ENCODE data around the gene ABCG2. TPM values are rescaled to one million over a fixed set of nuclear protein-coding genes. Genes with fewer than 3 reads are reported as not detected.

Gene ABCG2
- total and polyA plus RNA-seq, 2 of the 8 experiments (the other 6 are each of a cell fraction or from before 2014, with no cell fraction given), result 2.4 to 4.6 TPM

GRCh38 chr4:88158038-88158488 is 376 bp downstream of the ABCG2 start:
- Histone ChIP-seq H3K9ac (replicated peaks in 1 of 4; ENCODE audit: extremely low read depth in 1 of 4, low read depth in 3 of 4, low read length in 3 of 4) (no peak overlapping the region), H2BK20ac (ENCODE audit: low read length) (no peak overlapping the region; the same call in 1 of the 2 replicates), H2BK15ac (ENCODE audit: low read length) (no peak overlapping the region), H3K18ac (ENCODE audit: extremely low read depth, low read length) (peak overlapping the region; percentile 97; the same call in 1 of the 2 replicates), H3K4me3 (ENCODE audit: extremely low read depth in 1 of 4, insufficient read depth in 2 of 4, low read depth in 3 of 4, low read length in 4 of 4) (peak overlapping the region; percentile 40 to 67 (median 61)), H4K5ac (ENCODE audit: insufficient read length, low read depth, low read length) (no peak overlapping the region), H2AK5ac (ENCODE audit: low read depth, low read length) (no peak overlapping the region), H2BK5ac (ENCODE audit: low read depth, low read length) (0 out of 2 replicates have a peak overlapping the region, but pooled peaks have one; percentile 60), H4K8ac (ENCODE audit: extremely low read depth, insufficient read depth, low read length) (no peak overlapping the region), H2AFZ (ENCODE audit: low read length) (0 out of 2 replicates have a peak overlapping the region, but pooled peaks have one; percentile 63), H3K27me3 (replicated peaks in 1 of 4; ENCODE audit: control insufficient read depth in 3 of 4, extremely low read depth in 1 of 4, insufficient read depth in 3 of 4, low read length in 3 of 4) (peaks cover 0 to 2% (median 0%) of the 10 kb centered on the region in 4 experiments; a peak in 3 of 7 replicates), H4K91ac (replicated peaks; ENCODE audit: insufficient read length, low read length) (no peak overlapping the region), H3K36me3 (ENCODE audit: control insufficient read depth in 2 of 4, insufficient read depth in 4 of 4, low read length in 3 of 4) (no peaks in the 10 kb centered on the region), H3K23me2 (ENCODE audit: low read depth, low read length) (peaks cover 9% of the 10 kb centered on the region), H3K23ac (ENCODE audit: insufficient read length) (no peak overlapping the region), H3K79me2 (ENCODE audit: control insufficient read depth in 1 of 2, insufficient read depth in 2 of 2, low read length in 2 of 2) (no peaks in the 10 kb centered on the region), H3K56ac (replicated peaks; ENCODE audit: insufficient read length, low read depth, low read length) (no peak overlapping the region), H3K4me2 (ENCODE audit: insufficient read depth in 1 of 2, low read depth in 2 of 2, low read length in 2 of 2) (peak overlapping the region; percentile 80 to 93), H3K9me3 (ENCODE audit: insufficient read depth in 2 of 2, low read depth in 1 of 2, low read length in 1 of 2) (no peaks in the 10 kb centered on the region), H3K79me1 (ENCODE audit: low read depth, low read length) (no peaks in the 10 kb centered on the region), H4K20me1 (replicated peaks in 1 of 2; ENCODE audit: control insufficient read depth in 1 of 2, insufficient read depth in 2 of 2, low read length in 2 of 2) (no peaks in the 10 kb centered on the region), H3K14ac (ENCODE audit: insufficient read length) (no peak overlapping the region), H3K27ac (ENCODE audit: low read depth, low read length) (no peak overlapping the region), H2BK12ac (ENCODE audit: low read depth, low read length) (0 out of 2 replicates have a peak overlapping the region, but pooled peaks have one; percentile 72), H2BK120ac (replicated peaks; ENCODE audit: low read depth, low read length) (no peak overlapping the region), H3K4me1 (replicated peaks in 1 of 4; ENCODE audit: control insufficient read depth in 3 of 4, insufficient read depth in 4 of 4, low read length in 3 of 4) (peaks cover 2 to 10% (median 8%) of the 10 kb centered on the region in 4 experiments), H3K4ac (replicated peaks; ENCODE audit: insufficient read length, low read depth, low read length) (no peak overlapping the region)
- FAIRE-seq (peak; percentile 32), DNase-seq (ENCODE audit: low read depth in 1 of 2, low spot score in 2 of 2) (peak in 1 of 2 experiments; percentile 73)
- no peak for TF ChIP-seq RFX5 (IDR thresholded peaks at IDR 0.05; ENCODE audit: borderline replicate concordance, low read depth, low read length)
- TF ChIP-seq JUND (IDR thresholded peaks at IDR 0.05; ENCODE audit: low read length), result peak; percentile 92; the same call in 1 of the 2 replicates
- ChIA-PET CTCF (ENCODE audit: partially characterized antibody) (no interaction called here), POLR2A (ENCODE audit: partially characterized antibody) (interaction anchor here (0.5 to 1.8 kb wide), 3 partner anchors 21 to 376 kb away, joined by 3 to 7 read pairs (median 4); no protein-coding TSS in a partner anchor)
- WGBS, 2 experiments (ENCODE audit: extremely low coverage in 1 of 2, insufficient coverage in 1 of 2, insufficient read length in 1 of 2, insufficient replicate concordance in 2 of 2, low coverage in 1 of 2, low lambda C conversion rate in 2 of 2, missing lambda C conversion rate in 1 of 2), result 8% methylated on average over 12 of the region's 12 CpGs; no CpG with 5 or more reads in 1 of the 2 experiments
